ENCODE data around the gene ANKIB1.
"Not testable (repeated sequence)": the region's sequence is repeated elsewhere in the genome, so short reads cannot be mapped to it uniquely, and the experiment has no call there.

ANKIB1 gene, protein sequence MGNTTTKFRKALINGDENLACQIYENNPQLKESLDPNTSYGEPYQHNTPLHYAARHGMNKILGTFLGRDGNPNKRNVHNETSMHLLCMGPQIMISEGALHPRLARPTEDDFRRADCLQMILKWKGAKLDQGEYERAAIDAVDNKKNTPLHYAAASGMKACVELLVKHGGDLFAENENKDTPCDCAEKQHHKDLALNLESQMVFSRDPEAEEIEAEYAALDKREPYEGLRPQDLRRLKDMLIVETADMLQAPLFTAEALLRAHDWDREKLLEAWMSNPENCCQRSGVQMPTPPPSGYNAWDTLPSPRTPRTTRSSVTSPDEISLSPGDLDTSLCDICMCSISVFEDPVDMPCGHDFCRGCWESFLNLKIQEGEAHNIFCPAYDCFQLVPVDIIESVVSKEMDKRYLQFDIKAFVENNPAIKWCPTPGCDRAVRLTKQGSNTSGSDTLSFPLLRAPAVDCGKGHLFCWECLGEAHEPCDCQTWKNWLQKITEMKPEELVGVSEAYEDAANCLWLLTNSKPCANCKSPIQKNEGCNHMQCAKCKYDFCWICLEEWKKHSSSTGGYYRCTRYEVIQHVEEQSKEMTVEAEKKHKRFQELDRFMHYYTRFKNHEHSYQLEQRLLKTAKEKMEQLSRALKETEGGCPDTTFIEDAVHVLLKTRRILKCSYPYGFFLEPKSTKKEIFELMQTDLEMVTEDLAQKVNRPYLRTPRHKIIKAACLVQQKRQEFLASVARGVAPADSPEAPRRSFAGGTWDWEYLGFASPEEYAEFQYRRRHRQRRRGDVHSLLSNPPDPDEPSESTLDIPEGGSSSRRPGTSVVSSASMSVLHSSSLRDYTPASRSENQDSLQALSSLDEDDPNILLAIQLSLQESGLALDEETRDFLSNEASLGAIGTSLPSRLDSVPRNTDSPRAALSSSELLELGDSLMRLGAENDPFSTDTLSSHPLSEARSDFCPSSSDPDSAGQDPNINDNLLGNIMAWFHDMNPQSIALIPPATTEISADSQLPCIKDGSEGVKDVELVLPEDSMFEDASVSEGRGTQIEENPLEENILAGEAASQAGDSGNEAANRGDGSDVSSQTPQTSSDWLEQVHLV

DNA sequence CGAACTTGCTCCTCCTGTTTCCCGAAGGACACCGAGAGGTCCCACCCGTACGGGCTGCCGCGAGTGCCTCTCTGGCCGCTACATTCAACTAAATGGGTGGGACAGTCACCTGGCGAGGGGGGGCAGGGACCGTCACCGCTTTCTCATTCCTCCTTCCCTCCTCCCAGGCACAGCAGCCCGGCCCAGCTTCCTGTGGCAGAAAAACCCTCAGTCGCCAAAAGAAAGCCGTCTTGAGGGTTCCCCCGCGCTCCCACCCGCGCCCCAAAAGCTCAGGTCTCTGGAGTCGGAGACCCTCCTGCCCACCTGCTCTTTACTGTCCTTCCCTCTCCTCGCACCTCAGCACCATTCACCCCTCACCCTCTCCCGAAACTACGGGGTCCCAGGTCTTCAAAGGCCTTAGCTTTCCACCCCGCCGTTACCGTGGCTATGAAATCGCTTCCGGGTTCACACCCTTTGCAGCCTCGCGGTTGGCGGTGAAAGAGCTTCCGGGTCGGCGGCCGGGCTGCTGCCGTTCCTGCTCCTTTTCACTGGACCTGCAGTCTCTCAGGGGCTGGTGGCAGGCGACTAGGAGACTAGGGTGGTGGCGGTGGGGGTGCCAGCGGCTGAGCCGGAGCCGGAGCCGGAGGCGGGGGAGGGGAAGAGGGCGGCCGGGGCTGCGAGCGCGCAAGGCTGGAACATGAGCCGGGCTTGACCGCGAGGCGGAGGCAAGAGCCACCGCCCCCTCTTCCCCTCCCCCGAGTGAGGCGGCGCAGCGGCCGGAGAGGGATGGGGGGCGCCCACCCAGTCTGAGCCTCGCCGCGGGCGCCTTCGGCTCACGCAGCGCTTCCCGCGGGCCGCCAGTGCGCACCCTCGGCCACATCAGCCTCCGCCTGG is at the start of gene ANKIB1, which contains the start of gene KRIT1:
TSS of gene ANKIB1 (plus strand) at position 488 of the 873 bp plus-strand sequence. CDS start 49,005 bp downstream, outside the sequence.
TSS of gene KRIT1 (minus strand) at position 428 of the 873 bp plus-strand sequence. CDS start 3,779 bp downstream, outside the sequence.
- DNase-seq = peak; percentile 76

GRCh38 chr7:92200791-92201190 is 45.0 kb upstream of the ANKIB1 start:
- DNase-seq = no peak

- DNase-seq = no peak
These were observed 39.8 kb upstream of the ANKIB1 start for GRCh38 chr7:92205987-92206386.

DNA sequence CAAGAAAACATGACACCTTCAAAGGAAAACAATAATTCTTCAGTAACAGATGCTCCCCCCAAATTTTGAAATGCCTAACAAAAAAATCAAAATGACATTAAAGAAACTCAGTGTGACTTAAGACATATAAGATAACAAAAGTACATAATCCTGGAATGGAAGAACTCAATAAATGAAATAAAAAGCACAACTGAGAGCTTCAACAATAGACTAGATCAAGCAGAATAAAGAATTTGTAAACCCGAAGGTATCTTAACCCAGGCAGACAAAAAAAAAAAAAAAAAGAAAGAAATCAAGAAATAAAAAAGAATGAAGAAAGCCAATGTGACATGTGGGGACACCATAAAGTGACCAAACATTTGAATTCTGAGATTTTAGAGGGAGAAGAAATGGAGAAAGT is 39.1 kb upstream of the ANKIB1 start:
- DNase-seq = no peak

DNA sequence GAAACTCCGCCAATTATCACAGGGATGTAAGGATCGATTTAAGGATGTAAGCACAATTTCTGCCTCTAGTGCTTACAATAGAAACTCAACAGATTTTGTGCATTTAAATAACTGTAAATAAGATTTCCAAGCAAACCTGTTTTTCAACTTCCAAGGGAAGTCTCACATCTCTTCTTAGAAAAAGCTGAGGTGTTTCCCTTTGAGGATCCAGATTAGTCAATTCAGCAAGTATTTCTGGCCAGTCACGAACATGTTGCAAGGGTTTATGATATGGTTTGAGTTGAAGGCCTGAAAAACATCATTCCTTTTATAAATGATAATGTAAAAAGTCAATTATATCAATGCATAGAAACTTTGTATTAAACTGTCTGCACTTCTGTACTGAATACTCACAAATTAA is 24.0 kb upstream of the ANKIB1 start:
- DNase-seq = no peak

DNA sequence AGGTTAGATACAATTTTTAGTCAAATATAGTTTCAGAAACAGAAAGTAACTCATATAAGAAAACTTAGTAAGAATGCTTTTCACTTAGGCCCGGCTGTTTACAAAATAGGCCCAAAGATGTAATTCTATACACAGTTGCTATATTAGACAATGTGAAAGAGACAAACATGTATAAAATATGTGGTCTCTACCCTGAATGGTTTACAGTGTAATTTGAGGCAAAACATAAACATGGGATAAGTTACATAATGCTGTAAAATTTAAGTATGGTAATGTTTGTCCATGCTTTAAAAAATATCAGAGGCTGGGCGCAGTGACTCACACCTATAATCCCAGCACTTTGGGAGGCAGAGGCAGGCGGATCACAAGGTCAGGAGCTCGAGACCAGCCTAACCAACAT is 18.8 kb upstream of the ANKIB1 start:
- DNase-seq = no peak

GRCh38 chr7:92228100-92228499 is 17.7 kb upstream of the ANKIB1 start:
- no peak for DNase-seq

DNA sequence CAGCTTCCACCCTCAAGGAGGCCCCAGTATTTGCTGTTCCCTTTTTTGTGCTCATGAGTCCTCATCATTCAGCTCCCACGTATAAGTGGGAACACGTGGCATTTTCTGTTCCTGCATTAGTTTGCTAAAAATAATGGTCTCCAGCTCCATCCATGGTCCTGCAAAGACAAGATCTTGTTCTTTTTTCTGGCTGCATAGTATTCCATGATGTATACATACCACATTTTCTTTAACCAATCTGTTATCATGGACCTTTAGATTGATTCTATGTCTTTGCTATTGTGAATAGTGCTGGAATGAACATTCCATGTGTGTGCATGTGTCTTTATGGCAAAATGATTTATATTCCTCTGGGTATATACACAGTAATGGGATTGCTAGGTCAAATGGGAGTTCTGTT is 17.0 kb upstream of the ANKIB1 start:
- no peak for DNase-seq

- DNase-seq = no peak
These were observed 15.2 kb upstream of the ANKIB1 start for GRCh38 chr7:92230547-92230946.

- DNase-seq = no peak
These were observed 2.8 kb upstream of the ANKIB1 start for GRCh38 chr7:92242972-92243371.

DNA sequence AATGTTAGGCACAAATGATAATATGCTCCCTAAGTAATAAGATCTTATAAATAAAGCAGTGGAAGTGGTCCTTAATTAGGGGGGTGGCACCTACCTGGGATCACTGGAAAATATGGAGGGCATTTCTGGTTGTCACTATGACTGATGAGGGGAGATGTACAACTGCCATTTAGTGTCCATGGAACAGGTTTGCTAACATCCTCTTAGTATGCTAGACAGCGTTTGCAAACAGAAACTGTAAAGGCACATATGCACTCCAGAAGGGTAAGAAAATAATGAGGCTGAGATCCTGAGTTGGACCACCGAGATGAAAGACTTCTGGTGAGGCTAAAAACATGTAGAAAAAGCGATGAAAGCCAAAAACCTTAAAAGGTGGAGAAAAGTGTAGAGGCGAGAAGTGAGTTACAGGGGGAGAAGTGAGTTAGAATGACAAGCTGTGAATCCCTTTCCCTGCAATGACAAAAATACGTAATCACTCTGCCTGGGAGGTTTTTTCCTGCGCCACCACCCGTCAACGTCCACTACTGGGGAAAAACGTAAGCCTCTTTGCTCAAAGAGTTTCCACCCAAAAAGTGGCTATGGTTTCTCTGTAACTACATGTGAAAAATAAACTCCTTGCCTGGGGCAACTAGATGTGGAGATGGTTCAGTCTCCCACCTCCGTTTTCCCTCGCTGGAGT is 827 bp upstream of the ANKIB1 start:
- DNase-seq = no peak

GRCh38 chr7:92246360-92247101 is 757 bp downstream of the ANKIB1 start:
- DNase-seq = peak; percentile 5

- DNase-seq = no peak
These were observed 4.8 kb downstream of the ANKIB1 start for GRCh38 chr7:92250603-92251002.

DNA sequence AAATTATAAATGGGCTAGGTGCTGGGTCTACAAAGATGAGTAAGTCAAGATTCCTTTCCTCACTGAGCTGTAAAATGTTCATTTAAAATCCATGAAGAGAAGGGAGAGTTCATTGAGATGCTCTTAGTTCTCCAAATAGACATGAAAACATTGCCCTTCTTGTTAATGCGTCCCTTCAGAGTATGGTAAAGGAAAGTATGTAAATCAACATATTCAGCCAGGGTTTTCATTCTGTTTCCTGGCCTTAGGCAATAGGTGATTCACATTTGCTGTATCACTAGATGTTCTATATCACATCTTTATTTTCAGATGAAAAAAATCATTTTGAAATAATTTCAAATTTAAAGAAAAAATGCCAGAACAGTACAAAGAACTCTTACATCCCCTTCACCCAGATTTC is 5.4 kb downstream of the ANKIB1 start:
- DNase-seq = no peak

GRCh38 chr7:92253251-92253650 is 7.5 kb downstream of the ANKIB1 start:
- no peak for DNase-seq

DNA sequence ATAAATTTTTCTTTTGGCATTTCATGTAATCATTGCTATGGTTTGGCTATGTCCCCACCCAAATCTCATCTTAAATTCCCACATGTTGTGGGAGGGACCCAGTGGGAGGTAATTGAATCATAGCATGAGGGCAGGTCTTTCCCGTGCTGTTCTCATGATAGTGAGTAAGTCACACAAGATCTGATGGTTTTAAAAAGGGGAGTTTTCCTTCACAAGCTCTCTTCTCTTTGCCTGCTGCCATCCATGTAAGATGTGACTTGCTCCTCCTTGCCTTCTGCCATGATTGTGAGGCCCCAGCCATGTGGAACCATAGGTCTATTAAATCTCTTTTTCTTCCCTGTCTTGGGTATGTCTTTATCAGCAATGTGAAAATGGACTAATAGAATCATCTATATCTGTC is 9.0 kb downstream of the ANKIB1 start:
- not testable (repeated sequence) for DNase-seq

DNA sequence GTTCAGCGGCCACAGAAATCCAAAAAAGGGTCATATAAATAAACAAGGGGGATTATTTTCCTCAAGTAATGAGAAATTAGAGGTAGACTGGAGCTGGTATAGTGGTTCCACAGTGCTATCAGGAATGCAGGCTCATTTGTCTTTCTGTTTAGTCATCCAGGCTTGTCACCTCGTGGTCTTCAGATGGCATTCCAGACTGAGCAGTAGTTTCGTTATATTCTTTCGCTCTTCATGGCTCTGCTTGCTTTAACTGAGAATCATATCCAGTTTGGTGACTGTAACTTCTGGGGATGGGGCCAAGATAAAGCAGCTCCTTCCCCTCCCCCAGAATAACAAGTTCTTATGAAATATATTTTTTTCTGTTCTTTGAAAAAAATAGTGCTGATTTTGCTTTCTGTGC is 9.5 kb downstream of the ANKIB1 start:
- no peak for DNase-seq

- DNase-seq = no peak
These were observed 13.3 kb downstream of the ANKIB1 start for GRCh38 chr7:92259062-92259461.

DNA sequence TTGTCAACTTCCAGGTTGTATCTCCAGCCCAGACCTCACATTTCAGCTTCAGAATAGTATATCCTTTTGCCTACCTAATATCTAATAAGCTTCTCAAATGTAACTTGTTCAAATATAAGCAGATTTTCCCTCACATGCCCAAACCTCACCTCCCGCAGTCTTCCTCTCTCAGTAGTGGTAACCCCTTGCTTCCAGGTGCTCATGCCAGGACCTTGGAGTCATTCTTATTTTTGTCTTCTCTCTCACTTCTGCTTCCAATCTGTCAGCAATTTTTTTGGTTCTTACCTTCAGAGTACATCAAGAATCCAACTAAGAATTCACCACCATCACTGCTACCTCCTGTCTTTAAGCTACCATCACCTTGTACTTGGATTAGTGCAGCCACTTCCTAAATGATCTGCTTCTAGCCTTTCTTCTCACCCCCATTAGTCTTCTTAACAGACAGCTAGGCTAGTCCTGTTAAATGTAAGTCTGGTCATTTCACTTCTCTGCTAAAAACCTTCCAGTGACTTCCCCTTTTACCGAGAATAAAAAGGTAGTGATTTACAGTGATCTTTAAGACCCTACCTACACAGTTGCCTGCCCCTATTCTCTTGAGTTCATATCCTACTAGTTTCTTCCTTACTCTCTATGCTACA is 14.0 kb downstream of the ANKIB1 start:
- DNase-seq = no peak

- no peak for DNase-seq
These were observed 14.5 kb downstream of the ANKIB1 start for GRCh38 chr7:92260248-92260781.

Data from activated T-cell treated with anti-CD3 and anti-CD28 coated beads for 4 hours (primary cell).